T-helper 9 cell (primary cell): ENCODE data around the gene PER1.
A peak's percentile ranks its signal among the peaks of the same experiment; 100 is the strongest.
"Not testable (repeated sequence)": the region's sequence is repeated elsewhere in the genome, so short reads cannot be mapped to it uniquely, and the experiment has no call there.

Experiments used
- DNase-seq: peaks from one replicate; pipeline ENCODE4 v3.0.0-alpha.2; 2020

The PER1 gene

GRCh38 chr17:8118769-8119580 lies 33.2 kb downstream of the PER1 start:
- peak; percentile 76 for DNase-seq

- no peak for DNase-seq
Measured at GRCh38 chr17:8117980-8118768, 34.0 kb downstream of the PER1 start, which contains the start of gene ALOXE3. Gene ALOXE3, minus strand, starts transcription at chr17:8118514. Its CDS starts 524 bp downstream, at chr17:8117990.

GRCh38 chr17:8117367-8117979 lies 34.7 kb downstream of the PER1 start:
- no peak for DNase-seq

- no peak for DNase-seq
Measured at GRCh38 chr17:8116776-8117175, 35.4 kb downstream of the PER1 start.

GRCh38 chr17:8110907-8111306 lies 41.3 kb downstream of the PER1 start:
- no peak for DNase-seq

- no peak for DNase-seq
Measured at GRCh38 chr17:8110456-8110804, 41.8 kb downstream of the PER1 start.

GRCh38 chr17:8109661-8110455 lies 42.3 kb downstream of the PER1 start:
- peak; percentile 84 for DNase-seq

- DNase-seq, result no peak
Measured at GRCh38 chr17:8108972-8109660, 43.1 kb downstream of the PER1 start.

- not testable (repeated sequence) for DNase-seq
Measured at GRCh38 chr17:8106980-8107379, 45.2 kb downstream of the PER1 start.

GRCh38 chr17:8105957-8106398 lies 46.2 kb downstream of the PER1 start:
- no peak for DNase-seq

GRCh38 chr17:8104911-8105310 lies 47.3 kb downstream of the PER1 start:
- no peak for DNase-seq

GRCh38 chr17:8103549-8103948 lies 48.7 kb downstream of the PER1 start:
- no peak for DNase-seq

- DNase-seq, result no peak
Measured at GRCh38 chr17:8101721-8102120, 50.5 kb downstream of the PER1 start.

- DNase-seq, result no peak
Measured at GRCh38 chr17:8100763-8101162, 51.4 kb downstream of the PER1 start.

- DNase-seq, result no peak
Measured at GRCh38 chr17:8100111-8100510, 52.1 kb downstream of the PER1 start.

- DNase-seq, result no peak
Measured at GRCh38 chr17:8096541-8096940, 55.7 kb downstream of the PER1 start.

- DNase-seq, result no peak
Measured at GRCh38 chr17:8095361-8095760, 56.8 kb downstream of the PER1 start.

GRCh38 chr17:8091033-8091687 lies 61.0 kb downstream of the PER1 start:
- DNase-seq, result no peak
